ENCODE results near the gene SLFN5.
"Not testable (repeated sequence)": the region's sequence is repeated elsewhere in the genome, so short reads cannot be mapped to it uniquely, and the experiment has no call there.

SLFN5 gene

DNA sequence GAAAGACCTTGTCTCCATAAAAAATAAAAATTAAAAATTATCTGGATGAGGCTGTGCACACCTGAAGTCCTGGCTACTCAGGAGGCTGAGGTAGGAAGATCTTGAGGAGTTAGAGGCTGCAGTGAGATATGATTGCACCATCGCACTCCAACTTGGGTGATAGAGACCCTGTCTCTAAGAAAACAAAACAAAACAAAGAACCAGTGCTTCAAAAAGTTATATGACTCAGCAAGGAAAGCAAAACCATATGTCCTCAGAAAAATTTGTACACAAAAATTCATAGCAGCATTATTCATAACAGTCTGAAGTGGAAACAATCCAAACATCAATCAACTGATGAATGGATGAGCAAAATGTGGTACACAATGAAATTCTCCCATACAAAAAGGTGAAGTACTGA, 48.9 kb downstream of the SLFN5 start:
- no peak for DNase-seq (ENCODE audit: low read depth)

DNA sequence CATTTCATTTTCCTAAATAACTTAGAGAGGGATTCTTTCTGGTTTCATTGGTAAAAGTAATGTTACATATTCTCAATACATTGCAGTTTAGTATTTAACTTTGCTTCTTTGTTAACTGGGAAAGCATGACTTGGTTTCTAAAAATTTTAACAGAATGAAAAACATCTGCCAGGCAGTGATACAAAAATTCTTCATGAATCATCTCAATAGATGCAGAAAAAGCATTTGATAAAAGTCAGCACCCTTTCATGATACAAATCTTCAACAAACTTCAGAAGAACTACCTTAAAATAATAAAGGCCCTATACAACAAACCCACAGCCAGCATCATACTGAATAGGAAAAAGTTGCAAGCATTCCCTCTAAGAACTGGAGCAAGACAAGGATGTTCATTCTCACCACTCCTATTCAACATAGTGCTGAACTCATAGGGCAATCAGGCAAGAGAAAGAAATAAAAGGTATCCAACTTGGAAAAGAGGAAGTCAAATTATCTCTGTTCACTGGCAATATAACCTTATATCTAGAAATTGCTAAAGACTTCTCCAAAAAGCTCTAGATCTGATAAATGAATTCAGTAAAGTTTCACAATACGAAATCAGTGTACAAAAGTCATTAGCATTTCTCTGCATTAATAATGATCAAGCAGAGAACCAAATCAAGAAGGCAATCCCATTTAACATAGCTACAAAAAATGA, 50.4 kb downstream of the SLFN5 start:
- no peak for DNase-seq (ENCODE audit: low read depth)

DNA sequence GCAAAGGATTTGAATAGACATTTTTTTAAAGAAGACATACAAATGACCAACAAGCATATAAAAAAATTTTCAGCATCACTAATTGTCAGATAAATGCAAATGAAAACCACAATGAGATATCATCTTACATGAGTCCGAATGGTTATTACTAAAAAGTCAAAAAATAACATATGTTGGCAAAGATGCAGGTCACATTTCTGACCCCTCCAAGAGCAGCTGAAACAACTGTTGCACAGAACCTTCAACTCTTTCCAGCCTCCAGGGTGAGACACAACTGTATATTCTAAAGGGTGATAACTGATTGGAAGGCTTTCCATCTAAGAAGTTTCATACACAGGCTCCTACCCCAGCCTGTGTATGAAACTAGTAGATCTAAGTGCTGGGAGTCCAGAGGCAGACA, 51.9 kb downstream of the SLFN5 start:
- no peak for DNase-seq (ENCODE audit: low read depth)

DNA sequence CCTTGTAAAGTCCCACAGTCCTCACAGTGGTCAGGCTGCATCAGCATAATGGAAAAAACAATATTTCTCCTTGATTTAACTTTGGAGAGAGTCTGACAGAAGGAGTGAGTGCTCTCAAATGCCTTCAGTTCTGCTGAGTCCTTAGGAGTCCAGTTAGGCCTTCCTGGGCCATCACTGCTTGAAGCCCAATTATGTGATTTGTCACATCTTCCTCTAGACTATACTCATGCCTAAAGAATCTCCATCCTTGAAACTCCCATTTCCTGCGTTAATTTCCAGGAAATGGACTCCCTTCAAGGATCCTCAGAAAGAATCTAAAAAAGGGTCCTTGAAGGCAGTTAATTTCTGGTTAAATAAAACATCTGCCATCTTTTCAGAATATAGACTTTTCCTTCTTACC, 52.8 kb downstream of the SLFN5 start:
- DNase-seq (ENCODE audit: low read depth): no peak

DNA sequence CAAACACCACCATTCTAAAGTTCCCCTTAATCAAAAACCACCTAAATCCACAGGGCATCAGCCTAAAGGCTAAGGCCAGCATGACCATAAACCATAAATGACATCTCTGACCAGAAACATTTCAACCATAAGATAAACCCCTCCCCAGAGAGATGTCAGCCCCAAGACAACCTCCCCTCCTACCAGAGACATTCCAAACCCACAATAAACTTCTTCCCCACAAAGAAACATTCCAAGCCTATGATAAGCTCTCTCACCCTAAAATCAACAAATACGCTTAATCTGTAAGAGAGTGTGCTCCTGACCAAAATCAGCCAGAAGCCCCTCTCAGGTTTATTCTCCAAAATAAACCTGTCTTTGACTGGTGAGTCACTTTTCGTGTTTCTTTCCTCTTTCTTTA, 54.8 kb downstream of the SLFN5 start:
- no peak for DNase-seq (ENCODE audit: low read depth)

DNA sequence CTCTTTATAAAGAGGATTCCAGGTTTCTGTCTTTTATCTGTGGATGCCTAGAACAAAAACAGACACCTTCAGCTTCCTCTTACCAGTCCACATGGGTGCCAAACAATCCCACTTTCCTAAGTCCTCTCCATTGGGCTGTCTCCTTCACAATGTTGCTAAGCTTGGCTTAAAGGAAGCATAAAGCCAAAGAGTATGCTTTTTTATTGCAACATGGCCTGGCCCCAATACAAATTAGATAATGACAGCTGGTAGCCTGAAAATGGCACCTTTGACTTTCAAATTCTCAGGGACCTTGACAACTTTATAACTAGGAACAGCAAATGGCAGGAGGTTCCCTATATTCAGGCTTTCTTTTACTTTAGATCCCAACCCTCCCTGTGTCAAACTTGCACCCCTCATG, 55.8 kb downstream of the SLFN5 start:
- DNase-seq (ENCODE audit: low read depth): no peak

DNA sequence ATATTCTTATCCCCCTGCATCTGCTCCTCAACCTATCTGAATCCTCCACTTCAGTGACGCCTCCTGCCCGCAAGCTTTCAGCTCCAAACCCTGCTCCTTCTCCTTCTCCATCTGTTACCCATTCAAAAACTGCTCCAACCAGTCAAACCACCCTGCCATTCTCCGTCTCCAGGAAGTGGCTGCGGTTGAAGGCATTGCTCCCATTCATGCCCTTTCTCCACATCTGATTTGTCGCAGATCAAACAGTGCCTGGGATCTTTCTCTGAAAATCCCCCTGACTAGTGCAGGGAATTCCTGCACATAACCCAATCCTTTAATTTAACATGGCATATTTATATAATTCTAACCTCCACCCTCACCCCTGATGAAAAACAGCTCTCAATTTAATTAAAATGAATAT, 56.3 kb downstream of the SLFN5 start:
- DNase-seq (ENCODE audit: low read depth): no peak

DNA sequence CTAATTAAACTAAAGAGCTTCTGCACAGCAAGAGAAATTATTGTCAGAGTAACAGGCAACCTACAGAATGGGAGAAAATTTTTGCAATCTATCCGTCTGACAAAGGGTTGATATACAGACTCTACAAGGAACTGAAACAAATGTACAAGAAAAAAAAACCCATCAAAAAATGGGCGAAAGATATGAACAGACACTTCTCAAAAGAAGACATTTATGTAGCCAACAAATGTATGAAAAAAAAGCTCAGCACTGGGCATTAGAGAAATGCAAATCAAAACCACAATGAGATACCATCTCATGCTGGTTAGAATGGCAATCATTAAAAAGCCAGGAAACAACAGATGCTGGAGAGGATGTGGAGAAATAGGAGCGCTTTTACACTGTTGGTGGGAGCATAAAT, 66.5 kb downstream of the SLFN5 start:
- DNase-seq (ENCODE audit: low read depth): not testable (repeated sequence)

DNA sequence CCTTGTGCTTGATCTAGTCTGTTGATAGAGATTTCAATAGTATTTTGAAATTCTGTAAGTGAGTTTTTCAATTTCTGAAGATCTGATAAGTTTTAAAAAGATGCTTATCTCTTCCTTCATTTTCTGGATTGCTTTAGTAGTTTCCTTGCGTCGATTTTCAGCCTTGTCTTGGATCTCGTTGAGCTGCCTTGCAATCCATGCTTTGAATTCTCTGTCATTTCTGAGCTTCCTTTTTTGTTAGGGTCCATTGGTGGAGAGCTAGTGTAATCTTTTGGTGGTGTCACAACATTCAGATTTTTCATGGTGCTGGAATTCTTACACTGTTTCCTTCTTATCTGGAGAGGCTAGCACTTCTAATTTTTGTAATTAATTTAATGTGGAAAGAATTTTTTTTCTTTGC, 69.5 kb downstream of the SLFN5 start:
- DNase-seq (ENCODE audit: low read depth): no peak

DNA sequence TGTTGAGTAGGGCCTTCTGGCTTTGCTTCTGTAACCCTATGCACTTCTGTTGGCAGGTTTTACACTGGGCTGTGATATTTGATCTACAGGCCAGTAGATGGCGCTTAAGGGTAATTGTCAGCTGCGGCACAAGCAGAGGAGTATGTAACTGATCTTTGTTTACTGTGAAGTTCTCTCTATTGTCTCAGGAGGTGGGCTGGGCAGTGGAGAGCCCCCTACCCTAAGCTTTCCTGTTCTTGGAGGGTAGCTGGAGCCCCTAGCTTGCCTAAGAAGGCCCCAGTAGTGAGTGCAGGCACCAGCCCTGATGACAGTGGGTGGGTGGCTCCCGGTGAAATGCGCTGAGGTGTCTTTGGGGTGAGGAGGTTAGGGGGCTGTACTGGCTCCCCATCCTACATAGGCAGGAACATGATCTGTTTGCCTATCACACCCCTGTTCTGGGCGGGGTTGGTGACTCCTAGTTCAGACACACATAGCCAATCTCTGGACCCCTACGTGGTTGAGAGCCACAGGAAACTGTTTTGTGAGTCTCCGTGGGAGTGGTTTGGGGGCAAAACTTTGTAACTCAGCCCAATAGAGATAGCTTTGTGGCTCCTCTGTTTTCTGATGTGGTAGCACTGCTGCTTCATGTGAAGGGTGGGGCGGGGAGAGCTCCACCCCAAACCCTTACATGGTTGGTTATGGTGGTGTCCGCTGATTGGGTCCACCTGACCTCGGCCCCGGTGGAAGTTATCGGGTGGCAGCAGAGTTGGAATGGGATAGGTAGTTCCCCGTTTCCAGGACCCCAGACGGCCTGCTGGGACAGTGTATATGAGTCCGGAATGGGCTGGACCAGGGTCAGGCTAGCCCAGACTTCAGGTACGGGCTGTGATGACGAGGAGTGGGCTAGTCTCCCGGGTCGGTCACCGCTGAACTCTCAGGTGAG, 70.2 kb downstream of the SLFN5 start:
- DNase-seq (ENCODE audit: low read depth): peak; percentile 67

DNA sequence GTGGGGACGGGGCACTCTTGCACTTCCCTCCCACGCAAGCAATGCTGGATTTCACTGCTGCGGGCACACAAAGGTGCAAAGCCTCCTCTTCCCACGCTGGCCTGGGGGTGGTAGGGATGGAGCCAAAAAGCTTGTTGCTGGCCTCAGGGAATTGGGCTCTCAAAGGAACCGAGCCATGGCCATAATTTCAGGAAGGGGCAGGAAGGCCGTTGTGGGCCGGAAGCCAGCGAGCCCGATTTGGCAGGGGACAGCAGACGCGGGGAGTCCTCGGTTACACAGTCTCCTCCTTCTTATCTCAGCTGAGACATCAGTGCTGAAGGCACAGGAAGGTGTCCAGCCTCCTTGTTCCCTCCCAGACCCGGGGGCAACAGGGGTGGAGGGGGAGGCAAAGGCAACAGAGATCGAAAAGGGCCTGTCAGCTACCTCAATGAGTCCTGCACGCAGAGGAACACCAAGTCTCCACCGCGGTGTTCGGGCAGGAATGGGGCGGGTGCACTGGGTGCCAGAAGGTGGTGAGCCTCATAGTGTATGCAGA, 71.1 kb downstream of the SLFN5 start:
- peak; percentile 3 for DNase-seq (ENCODE audit: low read depth)

DNA sequence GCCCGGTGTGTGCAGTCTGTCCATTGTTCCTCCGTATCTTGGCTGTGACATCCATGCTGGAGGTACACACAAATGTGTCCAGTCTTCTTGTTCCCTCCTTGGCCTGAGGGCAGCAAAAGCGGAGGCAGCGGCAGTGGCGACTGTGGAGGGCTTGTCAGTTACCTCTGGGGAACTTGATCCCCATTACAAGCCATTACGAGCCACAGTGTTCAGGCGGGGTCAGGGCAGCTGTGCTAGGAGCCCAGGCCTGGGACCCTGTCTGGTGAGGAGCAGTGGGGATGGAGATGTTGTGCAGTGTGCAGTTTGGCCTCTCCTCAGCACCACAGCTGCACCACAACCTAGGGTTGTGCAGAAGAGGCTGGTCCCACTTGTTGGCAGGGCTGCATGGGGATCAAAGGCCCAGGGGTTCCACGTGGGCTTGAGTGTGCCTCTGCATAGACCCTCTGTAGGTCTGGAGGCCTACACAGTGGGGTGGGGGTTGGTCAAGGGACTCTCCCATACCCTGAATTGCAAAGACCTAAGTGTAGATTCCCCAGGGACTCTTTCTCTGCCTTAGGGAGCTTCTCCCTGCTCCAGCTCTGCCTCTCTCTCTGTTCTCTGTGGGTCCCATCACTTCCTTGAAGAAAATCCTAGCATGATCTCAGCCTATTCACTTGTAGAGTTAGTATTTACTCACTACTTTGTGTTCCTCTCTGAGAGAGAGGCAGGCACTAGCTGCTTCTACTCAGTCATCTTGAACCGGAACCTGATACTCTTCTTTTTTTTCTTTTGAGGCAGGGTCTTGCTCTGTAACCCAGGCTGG, 71.7 kb downstream of the SLFN5 start:
- no peak for DNase-seq (ENCODE audit: low read depth)

DNA sequence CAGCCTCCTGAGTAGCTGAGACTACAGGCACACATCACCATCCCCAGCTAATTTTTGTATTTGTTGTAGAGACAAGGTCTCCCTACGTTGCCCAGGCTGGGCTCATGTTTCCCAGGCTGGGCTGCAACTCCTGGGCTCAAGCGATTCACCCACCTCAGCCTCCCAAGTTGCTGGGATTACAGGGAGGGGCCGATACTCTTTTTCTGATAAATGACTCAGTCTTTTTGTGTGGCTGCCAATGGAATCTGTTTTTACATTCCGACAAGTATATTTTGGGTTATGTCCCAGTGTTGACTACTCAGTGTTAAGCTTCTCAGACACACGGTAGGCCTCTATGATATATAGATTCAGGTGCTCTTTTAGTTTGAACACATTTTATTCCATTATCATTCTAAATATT, 72.4 kb downstream of the SLFN5 start:
- DNase-seq (ENCODE audit: low read depth): no peak

DNA sequence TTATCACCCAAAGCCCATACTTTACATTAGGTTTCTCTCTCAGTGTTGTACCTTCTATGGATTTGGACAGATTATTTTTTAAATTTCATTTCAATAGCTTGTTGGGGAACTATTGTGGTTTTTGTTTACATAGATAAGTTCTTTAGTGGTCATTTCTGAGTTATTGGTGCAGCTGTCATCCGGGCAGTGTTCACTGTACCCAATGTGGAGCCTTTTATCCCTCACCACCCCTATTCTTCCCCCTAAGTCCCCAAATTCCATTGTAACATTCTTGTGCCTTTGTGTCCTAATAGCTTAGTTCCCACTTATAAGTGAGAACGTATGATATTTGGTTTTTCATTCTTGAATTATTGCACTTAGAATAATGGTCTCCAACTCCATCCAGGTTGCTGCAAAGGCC, 73.1 kb downstream of the SLFN5 start:
- DNase-seq (ENCODE audit: low read depth): no peak

DNA sequence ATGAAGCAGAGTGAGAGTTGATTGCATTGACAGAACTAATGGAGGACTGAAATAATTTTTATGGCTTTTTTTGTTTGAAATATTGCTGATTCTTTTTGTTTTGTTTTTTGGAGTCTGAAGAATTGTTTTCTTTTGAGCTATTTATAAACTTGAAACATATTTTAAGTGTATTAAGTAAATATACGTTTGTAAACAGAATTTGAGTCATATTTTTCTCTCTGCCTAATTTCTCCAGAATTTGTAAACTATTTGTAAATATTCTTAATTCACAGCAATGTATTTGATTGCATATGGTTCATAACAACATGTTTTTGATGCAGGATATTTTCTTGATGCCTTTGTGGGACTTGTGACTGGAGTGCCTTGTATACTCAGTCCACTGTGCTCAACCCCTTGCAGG, 79.9 kb downstream of the SLFN5 start:
- no peak for DNase-seq (ENCODE audit: low read depth)

All from activated T-cell treated with anti-CD3 and anti-CD28 coated beads for 48 hours (primary cell).